SK-N-SH treated with all-trans-retinoic acid at 6 μM for 48 hours (cell line): ENCODE data around the gene NUP42.

Experiments
- ATAC-seq: fragments of 200-7000 bp; cut with Tn5 transposase; 3 replicates; pipeline ENCODE4 v1.9.1; 2020; ENCODE audit warnings: mild to moderate bottlenecking, moderate library complexity
- ARNTL ChIP-seq: fragments of 450-650 bp; formaldehyde crosslinking; IDR thresholded peaks from 2 replicates; pipeline ENCODE4 v1.5.0; 2020; ENCODE audit warnings: low read depth, mild to moderate bottlenecking, moderate library complexity, borderline replicate concordance
- CREB5 ChIP-seq: fragments of 250-450 bp; sonication (Bioruptor Pico); IDR thresholded peaks from 2 replicates; pipeline ENCODE4 v1.5.1; 2020; ENCODE audit warnings: low read depth, mild to moderate bottlenecking, moderate library complexity
- CSDC2 ChIP-seq: fragments of 250-450 bp; sonication (Bioruptor Pico); IDR thresholded peaks from 2 replicates; pipeline ENCODE4 v1.5.0; 2020; ENCODE audit warnings: mild to moderate bottlenecking, moderate library complexity
- CSRNP3 ChIP-seq: fragments of 250-450 bp; sonication (Bioruptor Pico); IDR thresholded peaks from 2 replicates; pipeline ENCODE4 v1.5.1; 2021; ENCODE audit warnings: mild to moderate bottlenecking, moderate library complexity
- PATZ1 ChIP-seq: fragments of 250-450 bp; sonication (Bioruptor Pico); IDR thresholded peaks from 2 replicates; pipeline ENCODE4 v1.8.0; 2020; ENCODE audit warnings: mild to moderate bottlenecking, moderate library complexity, borderline replicate concordance
- POU6F1 ChIP-seq: fragments of 250-450 bp; sonication (Bioruptor Pico); IDR thresholded peaks from 2 replicates; pipeline ENCODE4 v1.8.0; 2021; ENCODE audit warnings: low read depth, mild to moderate bottlenecking, moderate library complexity, borderline replicate concordance
- PPARA ChIP-seq: fragments of 250-450 bp; sonication (Bioruptor Pico); IDR thresholded peaks from 2 replicates; pipeline ENCODE4 v1.5.0; 2020; ENCODE audit warnings: mild to moderate bottlenecking, borderline replicate concordance
- RARB ChIP-seq: fragments of 250-450 bp; sonication (Bioruptor Pico); IDR thresholded peaks from 2 replicates; pipeline ENCODE4 v1.8.0; 2021; ENCODE audit warnings: mild to moderate bottlenecking, moderate library complexity
- TOX ChIP-seq: fragments of 250-450 bp; sonication (Bioruptor Pico); IDR thresholded peaks from 2 replicates; pipeline ENCODE4 v1.8.0; 2021; ENCODE audit warnings: mild to moderate bottlenecking, moderate library complexity, borderline replicate concordance
- TSHZ2 ChIP-seq: fragments of 250-450 bp; sonication (Bioruptor Pico); IDR thresholded peaks from 2 replicates; pipeline ENCODE4 v1.5.0; 2020; ENCODE audit warnings: mild to moderate bottlenecking, moderate library complexity
- ZC3H10 ChIP-seq: fragments of 250-450 bp; sonication (Bioruptor Pico); IDR thresholded peaks from 2 replicates; pipeline ENCODE4 v1.5.1; 2021; ENCODE audit warnings: mild to moderate bottlenecking, moderate library complexity
- ZFP3 ChIP-seq: fragments of 250-450 bp; sonication (Bioruptor Pico); IDR thresholded peaks from 2 replicates; pipeline ENCODE4 v1.5.0; 2020; ENCODE audit warnings: mild to moderate bottlenecking, moderate library complexity
- ZFP30 ChIP-seq: fragments of 450-650 bp; formaldehyde crosslinking; IDR thresholded peaks from 2 replicates; pipeline ENCODE4 v1.5.0; 2022; ENCODE audit warnings: mild to moderate bottlenecking, moderate library complexity
- ZNF565 ChIP-seq: fragments of 450-650 bp; formaldehyde crosslinking; conservative IDR thresholded peaks from 2 replicates; pipeline ENCODE4 v1.5.0; 2020; ENCODE audit warnings: low read depth, mild to moderate bottlenecking, moderate library complexity
- ZNF70 ChIP-seq: fragments of 450-650 bp; formaldehyde crosslinking; IDR thresholded peaks from 2 replicates; pipeline ENCODE4 v1.5.0; 2020; ENCODE audit warnings: mild to moderate bottlenecking, moderate library complexity
- ZNF8 ChIP-seq: fragments of 450-650 bp; formaldehyde crosslinking; IDR thresholded peaks from 2 replicates; pipeline ENCODE4 v1.5.0; 2020; ENCODE audit warnings: mild to moderate bottlenecking, moderate library complexity

The NUP42 gene

GRCh38 chr7:23226844-23227450, 45.1 kb downstream of the NUP42 start:
- ATAC-seq = no peak
- TF ChIP-seq PPARA (CRISPR knock-in tag) (no peak), POU6F1 (CRISPR knock-in tag) (no peak), ZC3H10 (CRISPR knock-in tag) (no peak), PATZ1 (CRISPR knock-in tag) (no peak), CREB5 (CRISPR knock-in tag) (no peak), ZNF8 (no peak), RARB (no peak), ZFP3 (CRISPR knock-in tag) (no peak), TSHZ2 (CRISPR knock-in tag) (no peak), ZNF70 (CRISPR knock-in tag) (no peak), ZFP30 (CRISPR knock-in tag) (no peak), ZNF565 (CRISPR knock-in tag) (no peak)
- TF ChIP-seq, all 23 proteins: peak for 0

- no peak for ATAC-seq
- TF ChIP-seq CSRNP3 (CRISPR knock-in tag) (no peak), RARB (no peak), ARNTL (CRISPR knock-in tag) (no peak), TOX (no peak), CSDC2 (CRISPR knock-in tag) (no peak), PATZ1 (CRISPR knock-in tag) (no peak), POU6F1 (CRISPR knock-in tag) (no peak), ZNF70 (CRISPR knock-in tag) (no peak), ZNF8 (no peak)
Observed at GRCh38 chr7:23228412-23228811, 46.6 kb downstream of the NUP42 start.
